K562 (cell line): Measurements from ENCODE around the gene CGB3. TPM values are rescaled to one million over a fixed set of nuclear protein-coding genes. Genes with fewer than 3 reads are reported as not detected.

Experiments
- ATAC-seq: fragments of 200-7000 bp; cut with Tn5 transposase; 3 replicates; pipeline ENCODE4 v1.9.1; 2020; ENCODE audit warnings: moderate library complexity
- BruUV-seq: library from RNA; stranded (reverse); fragments of 400-500 nt; replicated peaks from 2 replicates; lab custom pipeline; 2021; lab: Mats Ljungman, UMichigan
- CTCF ChIA-PET: fragments of 300-600 bp; formaldehyde crosslinking; extraction: SDS; loops from one replicate; lab custom pipeline; 2021; ENCODE audit warnings: low intra/inter-chr PET ratio; lab: Yijun Ruan, JAX
- POLR2A ChIA-PET: fragments of 300-600, 350-650 bp; sonication (Branson Sonifier 250); formaldehyde crosslinking; extraction: SDS; loops from one replicate; lab custom pipeline; 2021; ENCODE audit warnings: antibody characterized with exemption, inconsistent platforms; lab: Yijun Ruan, JAX
- DNase-seq, 4 experiments: peaks; one replicate each; pipeline versions ENCODE4 v3.0.0 to v3.0.0-alpha.2; 2011 to 2018; ENCODE audit warnings: low spot score in 3 of 4, mixed read lengths in 3 of 4; ENCODE audit errors: extremely low read depth in 1 of 4
- FAIRE-seq: peaks from 2 replicates; lab custom pipeline; 2011; peaks lifted over from hg19 to GRCh38; lab: Jason Lieb, UNC
- H2AFZ ChIP-seq: 2 replicates; pipeline ENCODE4 v1.6.0; 2011; ENCODE audit warnings: low read depth, low read length, control low read depth, inconsistent platforms
- H3K27ac ChIP-seq: fragments of 200-600 bp; 3 replicates; pipeline ENCODE4 v1.8.0; 2011; ENCODE audit warnings: low read depth, mild to moderate bottlenecking, control low read depth, inconsistent platforms, low read length, moderate library complexity, mixed read lengths; ENCODE audit errors: extremely low read depth
- H3K27me3 ChIP-seq, 2 experiments: fragments of 300-600 bp in 1 of 2; 2 replicates in 1 of 2; 3 replicates in 1 of 2; pipeline versions ENCODE4 v1.6.0 to v1.8.0; 2011; ENCODE audit warnings: inconsistent platforms in 2 of 2, low read length in 2 of 2, mild to moderate bottlenecking in 1 of 2, mixed read lengths in 1 of 2, moderate library complexity in 1 of 2; ENCODE audit not compliant: control insufficient read depth in 2 of 2, insufficient read depth in 2 of 2
- H3K36me3 ChIP-seq: fragments of 300-600 bp; 3 replicates; pipeline ENCODE4 v1.8.0; 2011; ENCODE audit warnings: mild to moderate bottlenecking, low read length, inconsistent platforms; ENCODE audit not compliant: control insufficient read depth, insufficient read depth
- H3K4me1 ChIP-seq, 2 experiments: fragments of 200-600 bp in 1 of 2; replicated peaks in 1 of 2; 2 replicates in 1 of 2; 3 replicates in 1 of 2; pipeline versions ENCODE4 v1.5.1 to v1.8.0; 2011; ENCODE audit warnings: inconsistent platforms in 2 of 2, low read length in 2 of 2, mild to moderate bottlenecking in 1 of 2, mixed read lengths in 1 of 2, moderate library complexity in 1 of 2; ENCODE audit not compliant: control insufficient read depth in 2 of 2, insufficient read depth in 2 of 2
- H3K4me2 ChIP-seq: 2 replicates; pipeline ENCODE4 v1.6.1; 2011; ENCODE audit warnings: low read length, control low read depth, inconsistent platforms, mixed read lengths; ENCODE audit not compliant: insufficient read depth
- H3K4me3 ChIP-seq: fragments of 200-600 bp; sonication (generic), shearing (Covaris generic); 2 replicates; pipeline ENCODE4 v1.5.1; 2016; ENCODE audit warnings: control low read depth, inconsistent platforms
- H3K79me2 ChIP-seq: fragments of 200-600 bp; 3 replicates; pipeline ENCODE4 v1.8.0; 2011; ENCODE audit warnings: low read length, inconsistent platforms; ENCODE audit not compliant: control insufficient read depth, insufficient read depth
- H3K9ac ChIP-seq, 2 experiments: 2 replicates each; pipeline versions ENCODE4 v1.6.0 to v1.6.1; 2011; ENCODE audit warnings: low read depth in 2 of 2, low read length in 2 of 2, control low read depth in 1 of 2, inconsistent platforms in 1 of 2, mild to moderate bottlenecking in 1 of 2, mixed read lengths in 1 of 2; ENCODE audit not compliant: insufficient read depth in 1 of 2
- H3K9me1 ChIP-seq: one replicate; pipeline ENCODE4 v1.6.0; 2011; ENCODE audit warnings: inconsistent platforms, mild to moderate bottlenecking, low read length, moderate library complexity; ENCODE audit not compliant: control insufficient read depth, insufficient read depth
- H3K9me3 ChIP-seq: replicated peaks from 2 replicates; pipeline ENCODE4 v1.5.1; 2011; ENCODE audit warnings: low read depth, low read length, inconsistent platforms; ENCODE audit not compliant: control insufficient read depth, insufficient read depth
- H4K20me1 ChIP-seq: replicated peaks from 2 replicates; pipeline ENCODE4 v1.6.1; 2011; ENCODE audit warnings: low read length, inconsistent platforms, mixed read lengths; ENCODE audit not compliant: control insufficient read depth, insufficient read depth
- BMI1 ChIP-seq: fragments of 150-350 bp; IDR thresholded peaks from 2 replicates; pipeline ENCODE4 v1.6.1; 2014; ENCODE audit warnings: low read length
- FOXK1 ChIP-seq: sonication (generic); formaldehyde crosslinking; IDR thresholded peaks from 2 replicates; pipeline ENCODE4 v1.8.0; 2022; ENCODE audit warnings: missing genetic modification reagents, mild to moderate bottlenecking, borderline replicate concordance
- HDAC8 ChIP-seq: fragments of 450-650 bp; IDR thresholded peaks from 2 replicates; pipeline ENCODE4 v1.6.1; 2016; ENCODE audit warnings: mild to moderate bottlenecking, missing genetic modification characterization, moderate library complexity, missing compliant biosample characterization
- HMG20B ChIP-seq: fragments of 250-450 bp; sonication (Bioruptor Pico); IDR thresholded peaks from 2 replicates; pipeline ENCODE4 v1.5.0; 2021; ENCODE audit warnings: mild to moderate bottlenecking
- MTF1 ChIP-seq: fragments of 250-450 bp; sonication (Bioruptor Pico); IDR thresholded peaks from 2 replicates; pipeline ENCODE4 v1.9.0; 2021; ENCODE audit warnings: moderate library complexity, mild to moderate bottlenecking, inconsistent platforms, borderline replicate concordance
- NEUROD1 ChIP-seq: fragments of 150-350 bp; IDR thresholded peaks from 2 replicates; pipeline ENCODE4 v1.6.1; 2014; ENCODE audit warnings: borderline replicate concordance, low read length, low read depth; ENCODE audit not compliant: partially characterized antibody
- PHF20 ChIP-seq: fragments of 450-650 bp; IDR thresholded peaks from 2 replicates; pipeline ENCODE4 v1.6.1; 2018; ENCODE audit not compliant: partially characterized antibody
- SMARCA4 ChIP-seq: fragments of 450-650 bp; IDR thresholded peaks from 2 replicates; pipeline ENCODE4 v1.6.1; 2016
- SP2 ChIP-seq: IDR thresholded peaks from 2 replicates; pipeline ENCODE4 v1.6.1; 2011; ENCODE audit warnings: mild to moderate bottlenecking, low read depth, low read length, moderate library complexity; ENCODE audit not compliant: poor library complexity, severe bottlenecking; ENCODE audit errors: extremely low read depth
- SRSF7 ChIP-seq: fragments of 200-400 bp; formaldehyde crosslinking; optimal IDR thresholded peaks from 2 replicates; pipeline ENCODE3; 2017; ENCODE audit warnings: mild to moderate bottlenecking, low read depth, low read length
- TEAD2 ChIP-seq: fragments of 450-650 bp; IDR thresholded peaks from 2 replicates; pipeline ENCODE4 v1.6.1; 2016; ENCODE audit warnings: missing genetic modification characterization, control low read depth, missing compliant biosample characterization
- TEAD4 ChIP-seq, 2 experiments: sonication (generic) in 1 of 2; formaldehyde crosslinking in 1 of 2; IDR thresholded peaks; 2 replicates each; pipeline versions ENCODE4 v1.6.1 to v1.8.0; 2012 to 2022; ENCODE audit warnings: borderline replicate concordance in 1 of 2, inconsistent platforms in 1 of 2, low read length in 1 of 2, mild to moderate bottlenecking in 1 of 2, missing genetic modification reagents in 1 of 2
- ZFPM2 ChIP-seq: fragments of 250-450 bp; sonication (Bioruptor Pico); IDR thresholded peaks from 2 replicates; pipeline ENCODE4 v1.5.1; 2022; ENCODE audit warnings: mild to moderate bottlenecking
- ZKSCAN8 ChIP-seq: fragments of 200-800 bp; sonication (Bioruptor generic); IDR thresholded peaks from 2 replicates; pipeline ENCODE4 v1.6.1; 2016; ENCODE audit warnings: missing genetic modification characterization, missing compliant biosample characterization
- WGBS: fragments of 100-300 bp; shearing (Covaris generic); methylation state at CpG from one replicate; pipeline ENCODE4 v1.1.6; 2016; ENCODE audit warnings: low coverage, mixed read lengths; ENCODE audit not compliant: insufficient coverage; ENCODE audit errors: missing lambda C conversion rate; 5-methylcytosine and 5-hydroxymethylcytosine counted together
- in situ Hi-C: fragments of 300-500 bp; cut with MboI; formaldehyde crosslinking; loops from 4 replicates; pipeline ENCODE4 v1.15.0; 2018; ENCODE audit warnings: inconsistent platforms, mixed read lengths
- intact Hi-C: fragments of 100-400 bp; cut with micrococcal nuclease; formaldehyde crosslinking; loops from 2 replicates; pipeline ENCODE4 v1.14.2; 2022
- polyA plus RNA-seq, 8 experiments: library from polyadenylated mRNA; depleted of rRNA in 4 of 8; stranded (reverse) in 5 of 8; unstranded in 3 of 8; fragments of >200 nt; fragmentation: Nextera tagmentation in 2 of 8; fragmentation: Illumina TruSeq in 1 of 8; extraction: Ambion mirVana in 2 of 8; extraction: Trizol in 1 of 8; gene quantifications; 2 replicates each; pipeline versions ENCODE4 v1.2.1 to v1.2.3, GENCODE V29; 2011 to 2014; ENCODE audit warnings: inconsistent platforms in 1 of 8, missing spikeins in 1 of 8
- total RNA-seq, 7 experiments: library from RNA; depleted of rRNA in 6 of 7; stranded (reverse); fragments of >200 nt in 6 of 7; fragmentation: Illumina TruSeq in 2 of 7; extraction: Trizol in 2 of 7; gene quantifications; 2 replicates each; pipeline versions ENCODE4 v1.2.1 to v1.2.3, GENCODE V29; 2011 to 2021; ENCODE audit warnings: low replicate concordance in 1 of 7
- TF ChIP-seq, protein P1 (sequence below): fragments of 200-800 bp; sonication (Bioruptor generic); IDR thresholded peaks from 2 replicates; pipeline ENCODE4 v1.6.1; 2017; ENCODE audit warnings: missing genetic modification characterization, missing compliant biosample characterization
- TF ChIP-seq, protein P2 (sequence below): sonication (generic); formaldehyde crosslinking; IDR thresholded peaks from 2 replicates; pipeline ENCODE4 v1.5.0; 2020; ENCODE audit warnings: missing genetic modification reagents
- TF ChIP-seq, protein P3 (sequence below), 2 experiments: fragments of 450-650 bp in 1 of 2; sonication (generic) in 1 of 2; formaldehyde crosslinking in 1 of 2; IDR thresholded peaks in 1 of 2; conservative IDR thresholded peaks in 1 of 2; 2 replicates each; pipeline versions ENCODE4 v1.6.1 to v1.8.1; 2016 to 2023; ENCODE audit warnings: mild to moderate bottlenecking in 2 of 2, moderate library complexity in 2 of 2, inconsistent platforms in 1 of 2, missing genetic modification reagents in 1 of 2

The CGB3 gene
- total and polyA plus RNA-seq, 9 of the 15 experiments (the other 6 are each of a cell fraction or from before 2014, with no cell fraction given): not detected

- Histone ChIP-seq H4K20me1 (no peaks in the 10 kb centered on the region), H3K79me2 (no peaks in the 10 kb centered on the region), H3K4me1 (peaks cover 9 to 35% of the 10 kb centered on the region in 2 experiments; a peak in 4 of 5 replicates), H2AFZ (no peak overlapping the region), H3K4me3 (no peak overlapping the region), H3K9me3 (no peaks in the 10 kb centered on the region), H3K9ac (no peak overlapping the region), H3K27me3 (peaks cover 17 to 42% of the 10 kb centered on the region in 2 experiments; a peak in 4 of 5 replicates), H3K27ac (no peak overlapping the region), H3K4me2 (no peak overlapping the region), H3K9me1 (no peaks in the 10 kb centered on the region), H3K36me3 (no peaks in the 10 kb centered on the region)
- DNase-seq (no peak), FAIRE-seq (no peak), ATAC-seq (no peak)
- BruUV-seq: no TSS peak
- WGBS: 36% methylated on average over 20 of the region's 21 CpGs
- ChIA-PET CTCF (no interaction called here), POLR2A (interaction anchor here (0.7 to 1.6 kb wide), 5 partner anchors 10 to 62 kb away, joined by 3 to 6 read pairs (median 3); no protein-coding TSS in a partner anchor)
- intact Hi-C loops (loop anchor here (5.0 kb wide), 1 partner anchor 283 kb away; no protein-coding TSS in a partner anchor), in situ Hi-C loops (no loop called here)
- TF ChIP-seq TEAD2 (tag) (no peak), HDAC8 (tag) (no peak), PHF20 (no peak), HMG20B (CRISPR knock-in tag) (no peak), TEAD4 (IDR thresholded peaks at IDR 0.05; ENCODE audit: low read length) (no peak), TEAD4 (CRISPR knock-in tag; IDR thresholded peaks at IDR 0.05; ENCODE audit: borderline replicate concordance) (no peak), SMARCA4 (no peak), FOXK1 (CRISPR knock-in tag) (no peak), ZKSCAN8 (no peak), MTF1 (CRISPR knock-in tag) (no peak), SRSF7 (no peak), SP2 (no peak), ZFPM2 (CRISPR knock-in tag) (no peak), BMI1 (no peak), NEUROD1 (no peak)
- TF ChIP-seq, protein P1, sequence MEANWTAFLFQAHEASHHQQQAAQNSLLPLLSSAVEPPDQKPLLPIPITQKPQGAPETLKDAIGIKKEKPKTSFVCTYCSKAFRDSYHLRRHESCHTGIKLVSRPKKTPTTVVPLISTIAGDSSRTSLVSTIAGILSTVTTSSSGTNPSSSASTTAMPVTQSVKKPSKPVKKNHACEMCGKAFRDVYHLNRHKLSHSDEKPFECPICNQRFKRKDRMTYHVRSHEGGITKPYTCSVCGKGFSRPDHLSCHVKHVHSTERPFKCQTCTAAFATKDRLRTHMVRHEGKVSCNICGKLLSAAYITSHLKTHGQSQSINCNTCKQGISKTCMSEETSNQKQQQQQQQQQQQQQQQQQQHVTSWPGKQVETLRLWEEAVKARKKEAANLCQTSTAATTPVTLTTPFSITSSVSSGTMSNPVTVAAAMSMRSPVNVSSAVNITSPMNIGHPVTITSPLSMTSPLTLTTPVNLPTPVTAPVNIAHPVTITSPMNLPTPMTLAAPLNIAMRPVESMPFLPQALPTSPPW (CRISPR knock-in tag): no peak
- TF ChIP-seq, protein P2, sequence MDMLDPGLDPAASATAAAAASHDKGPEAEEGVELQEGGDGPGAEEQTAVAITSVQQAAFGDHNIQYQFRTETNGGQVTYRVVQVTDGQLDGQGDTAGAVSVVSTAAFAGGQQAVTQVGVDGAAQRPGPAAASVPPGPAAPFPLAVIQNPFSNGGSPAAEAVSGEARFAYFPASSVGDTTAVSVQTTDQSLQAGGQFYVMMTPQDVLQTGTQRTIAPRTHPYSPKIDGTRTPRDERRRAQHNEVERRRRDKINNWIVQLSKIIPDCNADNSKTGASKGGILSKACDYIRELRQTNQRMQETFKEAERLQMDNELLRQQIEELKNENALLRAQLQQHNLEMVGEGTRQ (CRISPR knock-in tag): no peak
- TF ChIP-seq, protein P3, sequence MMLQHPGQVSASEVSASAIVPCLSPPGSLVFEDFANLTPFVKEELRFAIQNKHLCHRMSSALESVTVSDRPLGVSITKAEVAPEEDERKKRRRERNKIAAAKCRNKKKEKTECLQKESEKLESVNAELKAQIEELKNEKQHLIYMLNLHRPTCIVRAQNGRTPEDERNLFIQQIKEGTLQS (IDR thresholded peaks at IDR 0.05): no peak
- TF ChIP-seq, protein P3 (CRISPR knock-in tag; conservative IDR thresholded peaks at IDR 0.05): no peak
These were observed 46.3 kb upstream of the CGB3 start for GRCh38 chr19:49070416-49070815.
